Stimulated activated CD4-positive, alpha-beta T cell treated with anti-CD3 and anti-CD28 coated beads, Interleukin-1b, Interleukin-23, amount 100 ng/mL, for 4 hours (primary cell): ENCODE measurements around the gene LITAF.
A peak's percentile ranks its signal among the peaks of the same experiment; 100 is the strongest.
"Not testable (repeated sequence)": the region's sequence is repeated elsewhere in the genome, so short reads cannot be mapped to it uniquely, and the experiment has no call there.

Experiments used
- DNase-seq, 2 donors: peaks; one replicate each; pipeline ENCODE4 v3.0.0-alpha.2; 2020; ENCODE audit warnings: low read depth in 2 of 2

The LITAF gene

GRCh38 chr16:11601425-11601824 is 14.7 kb upstream of the LITAF start:
- no peak for DNase-seq

- DNase-seq = no peak
Measured at GRCh38 chr16:11599579-11599978, 12.9 kb upstream of the LITAF start.

- no peak for DNase-seq
Measured at GRCh38 chr16:11597235-11598095, 10.7 kb upstream of the LITAF start.

- DNase-seq = no peak
Measured at GRCh38 chr16:11596572-11597226, 10.0 kb upstream of the LITAF start.

- DNase-seq = no peak
Measured at GRCh38 chr16:11593581-11593980, 6.9 kb upstream of the LITAF start.

- DNase-seq = not testable (repeated sequence)
Measured at GRCh38 chr16:11593076-11593475, 6.4 kb upstream of the LITAF start.

GRCh38 chr16:11591630-11592029 is 4.9 kb upstream of the LITAF start:
- not testable (repeated sequence) for DNase-seq

GRCh38 chr16:11589198-11589550 is 2.5 kb upstream of the LITAF start:
- no peak for DNase-seq

- DNase-seq = no peak
Measured at GRCh38 chr16:11588321-11589197, 1.8 kb upstream of the LITAF start.

- DNase-seq = no peak
Measured at GRCh38 chr16:11587643-11588247, 1.0 kb upstream of the LITAF start.

GRCh38 chr16:11586378-11586855 is 302 bp downstream of the LITAF start:
- DNase-seq = peak in 1 of 2 donors; percentile 23

GRCh38 chr16:11585460-11586377 is 1.0 kb downstream of the LITAF start:
- peak in 1 of 2 donors; percentile 22 for DNase-seq

- DNase-seq = no peak
Measured at GRCh38 chr16:11583889-11584565, 2.7 kb downstream of the LITAF start.

GRCh38 chr16:11583166-11583565 is 3.6 kb downstream of the LITAF start:
- DNase-seq = no peak

GRCh38 chr16:11582157-11582814 is 4.4 kb downstream of the LITAF start:
- no peak for DNase-seq

GRCh38 chr16:11581678-11582077 is 5.0 kb downstream of the LITAF start:
- no peak for DNase-seq

- DNase-seq = no peak
Measured at GRCh38 chr16:11580451-11581086, 6.2 kb downstream of the LITAF start.

- not testable (repeated sequence) for DNase-seq
Measured at GRCh38 chr16:11577290-11577660, 9.4 kb downstream of the LITAF start.
